HepG2 (cell line): Measurements from ENCODE around the gene PLIN4. TPM values are rescaled to one million over a fixed set of nuclear protein-coding genes. Genes with fewer than 3 reads are reported as not detected.

Experiments used
- ATF6 ChIP-seq: sonication (generic); formaldehyde crosslinking; conservative IDR thresholded peaks from 2 replicates; pipeline ENCODE4 v1.4.0; 2020; ENCODE audit warnings: missing genetic modification reagents
- BHLHE40 ChIP-seq: IDR thresholded peaks from 2 replicates; pipeline ENCODE4 v1.6.1; 2011; ENCODE audit warnings: low read length, improper control_type of control experiment
- CREBL2 ChIP-seq: sonication (generic); formaldehyde crosslinking; IDR thresholded peaks from 2 replicates; pipeline ENCODE4 v1.8.1; 2023; ENCODE audit warnings: missing genetic modification reagents, mild to moderate bottlenecking, borderline replicate concordance
- EEA1 ChIP-seq: sonication (generic); formaldehyde crosslinking; IDR thresholded peaks from 2 replicates; pipeline ENCODE4 v1.5.1; 2020; ENCODE audit warnings: mild to moderate bottlenecking, missing genetic modification reagents, borderline replicate concordance
- ELF1 ChIP-seq: sonication (generic); formaldehyde crosslinking; IDR thresholded peaks from 2 replicates; pipeline ENCODE4 v1.4.0; 2020; ENCODE audit warnings: missing genetic modification reagents
- ELF3 ChIP-seq: IDR thresholded peaks from 2 replicates; pipeline ENCODE4 v1.6.1; 2016; ENCODE audit warnings: missing genetic modification reagents, missing compliant biosample characterization
- FOXM1 ChIP-seq: sonication (generic); formaldehyde crosslinking; IDR thresholded peaks from 2 replicates; pipeline ENCODE4 v1.5.0; 2020; ENCODE audit warnings: missing genetic modification reagents
- KDM2A ChIP-seq: sonication (generic); formaldehyde crosslinking; IDR thresholded peaks from 2 replicates; pipeline ENCODE4 v1.4.0; 2020; ENCODE audit warnings: low read depth, missing genetic modification reagents, borderline replicate concordance
- MYC ChIP-seq: sonication (generic); formaldehyde crosslinking; IDR thresholded peaks from 2 replicates; pipeline ENCODE4 v1.9.0; 2021; ENCODE audit warnings: missing genetic modification reagents, borderline replicate concordance
- POGZ ChIP-seq: sonication (generic); formaldehyde crosslinking; IDR thresholded peaks from 2 replicates; pipeline ENCODE4 v1.4.0; 2020; ENCODE audit warnings: mild to moderate bottlenecking, missing genetic modification reagents
- PRDM4 ChIP-seq: sonication (generic); formaldehyde crosslinking; IDR thresholded peaks from 2 replicates; pipeline ENCODE4 v1.9.0; 2021; ENCODE audit warnings: missing genetic modification reagents, borderline replicate concordance
- RFXANK ChIP-seq: IDR thresholded peaks from 2 replicates; pipeline ENCODE4 v1.6.1; 2016
- SMAD1 ChIP-seq: sonication (generic); formaldehyde crosslinking; IDR thresholded peaks from 2 replicates; pipeline ENCODE4 v1.4.0; 2020; ENCODE audit warnings: missing genetic modification reagents, low read depth, mild to moderate bottlenecking, borderline replicate concordance
- U2AF2 ChIP-seq: fragments of 200-400 bp; formaldehyde crosslinking; IDR thresholded peaks from 2 replicates; pipeline ENCODE4 v1.6.1; 2017; ENCODE audit warnings: low read depth, mild to moderate bottlenecking, low read length
- ZBTB43 ChIP-seq: sonication (generic); formaldehyde crosslinking; conservative IDR thresholded peaks from 2 replicates; pipeline ENCODE4 v1.4.0; 2020; ENCODE audit warnings: missing genetic modification reagents
- ZFYVE20 ChIP-seq: sonication (generic); formaldehyde crosslinking; IDR thresholded peaks from 2 replicates; pipeline ENCODE4 v1.8.0; 2023; ENCODE audit warnings: low read depth, mild to moderate bottlenecking, moderate library complexity, missing genetic modification reagents, borderline replicate concordance
- ZNF234 ChIP-seq: sonication (generic); formaldehyde crosslinking; conservative IDR thresholded peaks from 2 replicates; pipeline ENCODE4 v1.5.1; 2020; ENCODE audit warnings: mild to moderate bottlenecking, missing genetic modification reagents
- ZNF652 ChIP-seq: IDR thresholded peaks from 2 replicates; pipeline ENCODE4 v1.6.1; 2016; ENCODE audit warnings: low read depth, borderline replicate concordance
- ZNF788 ChIP-seq: sonication (generic); formaldehyde crosslinking; IDR thresholded peaks from 2 replicates; pipeline ENCODE4 v1.5.0; 2020; ENCODE audit warnings: mild to moderate bottlenecking, missing genetic modification reagents, borderline replicate concordance
- polyA plus RNA-seq, 8 experiments: library from polyadenylated mRNA; depleted of rRNA in 3 of 8; stranded (reverse) in 7 of 8; unstranded in 1 of 8; fragments of >200 nt; fragmentation: Illumina TruSeq in 4 of 8; extraction: Trizol in 4 of 8; gene quantifications; 2 replicates each; pipeline versions ENCODE4 v1.2.1 to v1.2.3, GENCODE V29; 2011 to 2016; ENCODE audit warnings: low read depth in 4 of 8, missing spikeins in 1 of 8, mixed read lengths in 1 of 8; ENCODE audit not compliant: insufficient read depth in 1 of 8
- total RNA-seq, 5 experiments: library from RNA; depleted of rRNA; stranded (reverse); fragments of >200 nt; fragmentation: Illumina TruSeq; extraction: Trizol; gene quantifications; 2 replicates each; pipeline ENCODE4 v1.2.3, GENCODE V29; 2016; ENCODE audit warnings: low read depth in 1 of 5
- TF ChIP-seq, protein P1 (sequence below): sonication (generic); formaldehyde crosslinking; IDR thresholded peaks from 2 replicates; pipeline ENCODE4 v1.4.0; 2020; ENCODE audit warnings: missing genetic modification reagents, borderline replicate concordance

Gene PLIN4
- total and polyA plus RNA-seq, 2 of the 13 experiments (the other 11 are each of a cell fraction or from before 2014, with no cell fraction given): 1.1 to 1.3 TPM

DNA sequence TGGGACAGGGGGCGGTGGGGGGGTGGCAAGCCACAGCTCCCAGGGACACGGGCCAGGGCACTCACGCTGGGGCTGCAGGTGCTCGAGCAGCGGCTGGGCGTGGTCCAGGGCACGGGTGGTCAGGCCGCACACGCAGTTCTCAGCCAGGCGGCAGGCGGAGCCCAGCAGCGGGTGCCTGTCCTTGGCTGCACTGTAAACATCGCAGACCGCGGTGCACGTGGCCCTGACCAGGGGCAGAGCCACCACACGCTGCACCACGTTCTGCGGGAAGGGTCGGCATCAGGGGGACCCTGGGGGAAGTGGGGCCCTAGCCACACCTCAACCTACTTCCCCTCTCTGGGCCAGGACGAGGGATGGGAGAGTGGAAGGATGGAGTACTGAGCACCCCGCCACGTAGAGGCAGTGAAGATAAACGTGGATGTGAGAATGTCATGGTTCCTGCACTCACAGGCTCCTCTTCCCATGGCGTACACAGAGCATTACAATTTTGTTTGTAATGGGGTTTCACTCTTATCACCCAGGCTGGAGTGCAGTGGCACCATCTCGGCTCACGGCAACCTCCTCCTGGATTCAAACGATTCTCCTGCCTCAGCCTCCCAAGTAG lies 13.4 kb upstream of the PLIN4 start (continued):
- TF ChIP-seq PRDM4 (CRISPR knock-in tag) (no peak), ZFYVE20 (CRISPR knock-in tag) (no peak), ZNF788 (CRISPR knock-in tag) (peak; percentile 37; the same call in 1 of the 2 replicates), BHLHE40 (peak; percentile 84), SMAD1 (CRISPR knock-in tag) (0 out of 2 replicates have a peak, but pooled peaks have one; percentile 44), ATF6 (no peak), RFXANK (CRISPR knock-in tag) (no peak), POGZ (CRISPR knock-in tag) (no peak), ZNF652 (CRISPR knock-in tag) (no peak), EEA1 (peak; percentile 54; the same call in 1 of the 2 replicates), U2AF2 (no peak), ZNF234 (no peak), FOXM1 (CRISPR knock-in tag) (no peak), MYC (CRISPR knock-in tag) (peak; percentile 97), ZBTB43 (0 out of 2 replicates have a peak, but pooled peaks have one; percentile 37), ELF1 (no peak), CREBL2 (CRISPR knock-in tag) (no peak), KDM2A (CRISPR knock-in tag) (peak; percentile 66; the same call in 1 of the 2 replicates), ELF3 (CRISPR knock-in tag) (0 out of 2 replicates have a peak, but pooled peaks have one; percentile 22)
- TF ChIP-seq, protein P1, sequence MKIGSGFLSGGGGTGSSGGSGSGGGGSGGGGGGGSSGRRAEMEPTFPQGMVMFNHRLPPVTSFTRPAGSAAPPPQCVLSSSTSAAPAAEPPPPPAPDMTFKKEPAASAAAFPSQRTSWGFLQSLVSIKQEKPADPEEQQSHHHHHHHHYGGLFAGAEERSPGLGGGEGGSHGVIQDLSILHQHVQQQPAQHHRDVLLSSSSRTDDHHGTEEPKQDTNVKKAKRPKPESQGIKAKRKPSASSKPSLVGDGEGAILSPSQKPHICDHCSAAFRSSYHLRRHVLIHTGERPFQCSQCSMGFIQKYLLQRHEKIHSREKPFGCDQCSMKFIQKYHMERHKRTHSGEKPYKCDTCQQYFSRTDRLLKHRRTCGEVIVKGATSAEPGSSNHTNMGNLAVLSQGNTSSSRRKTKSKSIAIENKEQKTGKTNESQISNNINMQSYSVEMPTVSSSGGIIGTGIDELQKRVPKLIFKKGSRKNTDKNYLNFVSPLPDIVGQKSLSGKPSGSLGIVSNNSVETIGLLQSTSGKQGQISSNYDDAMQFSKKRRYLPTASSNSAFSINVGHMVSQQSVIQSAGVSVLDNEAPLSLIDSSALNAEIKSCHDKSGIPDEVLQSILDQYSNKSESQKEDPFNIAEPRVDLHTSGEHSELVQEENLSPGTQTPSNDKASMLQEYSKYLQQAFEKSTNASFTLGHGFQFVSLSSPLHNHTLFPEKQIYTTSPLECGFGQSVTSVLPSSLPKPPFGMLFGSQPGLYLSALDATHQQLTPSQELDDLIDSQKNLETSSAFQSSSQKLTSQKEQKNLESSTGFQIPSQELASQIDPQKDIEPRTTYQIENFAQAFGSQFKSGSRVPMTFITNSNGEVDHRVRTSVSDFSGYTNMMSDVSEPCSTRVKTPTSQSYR (CRISPR knock-in tag): peak; percentile 37; the same call in 1 of the 2 replicates
